OCI-LY1 (cell line): Measurements from ENCODE around the gene C1orf122.

Experiments
- H2AFZ ChIP-seq: fragments of 200-600 bp; sonication (generic), shearing (Covaris generic); 2 replicates; pipeline ENCODE4 v1.6.0; 2014; ENCODE audit warnings: antibody characterized with exemption, mild to moderate bottlenecking, low read length
- H3F3A ChIP-seq: fragments of 200-600 bp; sonication (generic), shearing (Covaris generic); 2 replicates; pipeline ENCODE4 v1.6.0; 2014; ENCODE audit warnings: mild to moderate bottlenecking, antibody characterized with exemption, low read length, moderate library complexity; ENCODE audit not compliant: insufficient read depth
- H3K27ac ChIP-seq: fragments of 200-600 bp; sonication (generic); 2 replicates; pipeline ENCODE4 v1.5.1; 2014; ENCODE audit warnings: low read length, mixed run types, mild to moderate bottlenecking, low read depth; ENCODE audit not compliant: poor library complexity, severe bottlenecking
- H3K27me3 ChIP-seq: fragments of 200-600 bp; sonication (generic); 2 replicates; pipeline ENCODE4 v1.6.0; 2014; ENCODE audit warnings: antibody characterized with exemption, mild to moderate bottlenecking, low read length, moderate library complexity; ENCODE audit not compliant: insufficient read depth
- H3K36me3 ChIP-seq: fragments of 200-600 bp; sonication (generic); 2 replicates; pipeline ENCODE4 v1.6.1; 2014; ENCODE audit warnings: mild to moderate bottlenecking, antibody characterized with exemption, low read length, moderate library complexity, mixed read lengths; ENCODE audit not compliant: insufficient read depth
- H3K4me1 ChIP-seq: fragments of 200-600 bp; sonication (generic); 2 replicates; pipeline ENCODE4 v1.5.1; 2014; ENCODE audit warnings: mild to moderate bottlenecking, low read length, moderate library complexity; ENCODE audit not compliant: insufficient read depth, severe bottlenecking
- H3K4me2 ChIP-seq: fragments of 200-600 bp; sonication (generic), shearing (Covaris generic); 2 replicates; pipeline ENCODE4 v1.6.1; 2014; ENCODE audit warnings: low read length
- H3K4me3 ChIP-seq: fragments of 200-600 bp; sonication (generic); 2 replicates; pipeline ENCODE4 v1.5.1; 2014; ENCODE audit warnings: low read length, low read depth, mild to moderate bottlenecking, mixed read lengths; ENCODE audit not compliant: poor library complexity, severe bottlenecking
- H3K79me2 ChIP-seq: fragments of 200-600 bp; shearing (Covaris generic); 2 replicates; pipeline ENCODE4 v1.6.1; 2016; ENCODE audit warnings: mixed run types, low read length, mixed read lengths; ENCODE audit not compliant: insufficient read depth
- H3K9ac ChIP-seq: fragments of 200-600 bp; sonication (generic), shearing (Covaris generic); 2 replicates; pipeline ENCODE4 v1.6.1; 2014; ENCODE audit warnings: mild to moderate bottlenecking, low read length, mixed read lengths
- H3K9me2 ChIP-seq: fragments of 200-600 bp; sonication (generic), shearing (Covaris generic); 2 replicates; pipeline ENCODE4 v1.6.1; 2014; ENCODE audit warnings: low read depth, mild to moderate bottlenecking, low read length, mixed read lengths
- H3K9me3 ChIP-seq: fragments of 200-600 bp; shearing (Covaris generic); 2 replicates; pipeline ENCODE4 v1.6.1; 2014; ENCODE audit warnings: low read length, mixed read lengths
- H4K20me1 ChIP-seq: fragments of 200-600 bp; sonication (generic), shearing (Covaris generic); 2 replicates; pipeline ENCODE4 v1.6.0; 2016; ENCODE audit warnings: mild to moderate bottlenecking, low read length; ENCODE audit not compliant: insufficient read depth
- CTCF ChIP-seq: fragments of 200-600 bp; sonication (generic), shearing (Covaris generic); IDR thresholded peaks from 2 replicates; pipeline ENCODE4 v1.5.1; 2017; ENCODE audit warnings: mild to moderate bottlenecking, antibody characterized with exemption, low read length, moderate library complexity, mixed read lengths
- EZH2 ChIP-seq: fragments of 200-600 bp; sonication (generic), shearing (Covaris generic); IDR thresholded peaks from 2 replicates; pipeline ENCODE4 v1.8.0; 2017; ENCODE audit warnings: borderline replicate concordance, mixed run types, mild to moderate bottlenecking, antibody characterized with exemption, low read length, moderate library complexity, mixed read lengths

The C1orf122 gene

DNA sequence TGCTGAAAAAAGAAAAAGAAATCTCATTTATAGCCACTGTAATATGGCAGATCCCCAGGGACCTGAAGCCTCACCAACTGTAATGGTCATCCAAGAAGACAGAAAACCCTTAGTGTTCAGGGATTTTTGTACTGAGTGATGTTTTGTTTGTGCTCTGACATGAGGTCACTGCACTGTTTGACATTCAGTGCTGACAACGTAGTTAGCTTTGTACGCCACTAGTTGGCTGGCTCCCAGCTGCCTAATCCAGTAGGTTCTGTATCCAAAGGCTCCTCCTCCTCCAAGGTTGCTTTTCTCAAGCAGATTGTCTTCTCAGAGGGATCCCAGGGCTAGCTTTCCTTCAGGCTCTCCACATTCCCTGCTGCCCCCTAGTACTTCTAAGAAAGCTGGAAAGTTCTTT lies 9.9 kb downstream of the C1orf122 start:
- H2AFZ ChIP-seq = no peak overlapping the region
- H3K4me2 ChIP-seq = no peak overlapping the region
- H4K20me1 ChIP-seq = no peaks in the 10 kb centered on the region
- H3K79me2 ChIP-seq = no peaks in the 10 kb centered on the region
- no peaks in the 10 kb centered on the region for H3K9me3 ChIP-seq
- no peak overlapping the region for H3K9ac ChIP-seq
- no peaks in the 10 kb centered on the region for H3K9me2 ChIP-seq
- H3K4me3 ChIP-seq = no peak overlapping the region
- no peaks in the 10 kb centered on the region for H3F3A ChIP-seq
- TF ChIP-seq EZH2 (no peak), CTCF (no peak)
- no peaks in the 10 kb centered on the region for H3K4me1 ChIP-seq
- no peak overlapping the region for H3K27ac ChIP-seq
- H3K36me3 ChIP-seq = peaks cover 51% of the 10 kb centered on the region
- no peaks in the 10 kb centered on the region for H3K27me3 ChIP-seq

DNA sequence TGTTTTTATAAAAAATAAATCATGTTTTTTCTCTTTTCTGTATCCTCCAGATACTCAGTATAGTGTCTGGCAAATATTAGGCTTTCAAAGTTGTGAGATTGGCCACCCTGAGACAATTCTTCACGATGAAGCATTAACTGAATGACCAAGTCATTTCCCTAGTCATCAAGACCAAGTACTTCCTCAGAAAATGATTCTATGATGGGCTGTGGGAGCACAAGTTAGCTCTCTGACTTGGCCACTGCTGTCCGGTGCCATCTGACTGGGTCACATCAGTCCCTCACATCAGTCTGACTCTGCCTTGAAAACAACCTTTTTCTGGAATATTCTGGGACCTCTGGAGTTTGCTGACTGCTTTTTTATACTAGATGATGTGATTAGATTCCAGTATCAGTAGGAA lies 13.9 kb downstream of the C1orf122 start:
- Histone ChIP-seq H3K9me3 (no peaks in the 10 kb centered on the region), H3K4me2 (no peak overlapping the region), H3K4me3 (no peak overlapping the region), H3K36me3 (peaks cover 51% of the 10 kb centered on the region), H3K9ac (no peak overlapping the region), H3K79me2 (no peaks in the 10 kb centered on the region), H3K27me3 (no peaks in the 10 kb centered on the region), H3F3A (no peaks in the 10 kb centered on the region), H3K4me1 (no peaks in the 10 kb centered on the region), H3K9me2 (no peaks in the 10 kb centered on the region), H4K20me1 (no peaks in the 10 kb centered on the region), H2AFZ (no peak overlapping the region), H3K27ac (no peak overlapping the region)
- TF ChIP-seq CTCF (no peak), EZH2 (no peak)

- Histone ChIP-seq H2AFZ (no peak overlapping the region), H3K9me3 (no peaks in the 10 kb centered on the region), H3K9me2 (no peaks in the 10 kb centered on the region), H3F3A (no peaks in the 10 kb centered on the region), H3K27me3 (no peaks in the 10 kb centered on the region), H4K20me1 (no peaks in the 10 kb centered on the region), H3K36me3 (peaks cover 53% of the 10 kb centered on the region), H3K4me2 (no peak overlapping the region), H3K4me1 (no peaks in the 10 kb centered on the region), H3K79me2 (no peaks in the 10 kb centered on the region), H3K27ac (no peak overlapping the region), H3K9ac (no peak overlapping the region), H3K4me3 (no peak overlapping the region)
- TF ChIP-seq EZH2 (no peak), CTCF (no peak)
Observed at GRCh38 chr1:37822906-37823815, 15.6 kb downstream of the C1orf122 start.
